H1 (cell line): Measurements from ENCODE around the gene MARK1. TPM values are rescaled to one million over a fixed set of nuclear protein-coding genes. Genes with fewer than 3 reads are reported as not detected.

Source experiments
- BACH1 ChIP-seq: IDR thresholded peaks from 2 replicates; pipeline ENCODE4 v1.6.1; 2012; ENCODE audit warnings: low read length, improper control_type of control experiment
- SAP30 ChIP-seq: fragments of 300-600 bp; sonication (generic); IDR thresholded peaks from 2 replicates; pipeline ENCODE4 v1.7.1; 2012; ENCODE audit warnings: low read length, moderate library complexity, mild to moderate bottlenecking, inconsistent platforms; ENCODE audit not compliant: insufficient read depth, insufficient replicate concordance
- SRF ChIP-seq: IDR thresholded peaks from 2 replicates; pipeline ENCODE4 v1.6.1; 2011; ENCODE audit warnings: mild to moderate bottlenecking, low read depth, low read length, moderate library complexity
- polyA plus RNA-seq, 7 experiments: library from polyadenylated mRNA; depleted of rRNA in 3 of 7; stranded (reverse) in 5 of 7; unstranded in 2 of 7; fragments of >200 nt in 5 of 7; fragments of 200-250 nt in 2 of 7; gene quantifications; 1 replicate in 5 of 7; 2 replicates in 1 of 7; 4 replicates in 1 of 7; pipeline versions ENCODE4 v1.2.1 to v1.2.3, GENCODE V29; 2011 to 2013; ENCODE audit warnings: missing spikeins in 2 of 7, mixed read lengths in 2 of 7
- total RNA-seq: library from RNA; stranded (reverse); fragmentation: NEBNext Ultra II Directional; extraction: Animal tissue kit (Norgen Biotek cat#: 25700); gene quantifications from 2 replicates; pipeline ENCODE4 v1.2.1, GENCODE V29; 2021

Gene MARK1
- total and polyA plus RNA-seq, 2 of the 8 experiments (the other 6 are each of a cell fraction or from before 2014, with no cell fraction given): 5.5 to 20.5 TPM

DNA sequence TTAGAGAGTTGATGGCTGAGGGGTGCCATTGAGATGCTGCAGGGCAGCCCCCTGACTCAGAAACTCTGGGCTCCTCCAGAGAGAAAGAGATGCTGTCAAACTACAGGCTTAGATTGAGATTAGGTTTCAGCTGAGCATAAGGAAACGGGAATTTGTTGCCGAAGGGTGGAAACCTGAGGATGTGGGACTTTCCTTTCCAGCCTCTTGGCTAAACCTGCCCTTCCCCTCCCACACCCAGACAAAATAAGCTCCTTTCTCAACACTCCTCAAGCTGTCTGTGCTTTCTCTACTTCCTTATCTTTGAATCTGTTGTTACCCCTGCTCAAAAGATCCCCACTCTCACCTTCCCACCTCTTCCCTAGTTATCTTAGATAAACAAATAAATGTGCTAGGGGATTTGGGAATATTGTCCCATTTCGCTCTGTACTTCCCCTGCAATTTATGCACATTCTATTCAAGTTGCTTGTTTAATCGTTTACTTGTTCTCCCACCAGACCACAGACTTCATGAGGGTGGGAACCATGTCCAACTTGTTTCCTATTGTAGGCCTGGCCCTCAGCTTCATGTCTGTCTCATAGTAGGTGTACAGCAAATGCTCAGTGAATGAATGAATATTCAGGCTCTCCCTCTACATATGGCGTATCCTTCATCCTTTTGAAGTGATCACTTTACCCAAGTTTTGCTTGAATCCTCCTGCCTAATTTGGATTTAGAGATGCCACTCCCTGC is 30.6 kb upstream of the MARK1 start (continued):
- TF ChIP-seq BACH1: no peak
- TF ChIP-seq SAP30: no peak
- no peak for TF ChIP-seq SRF
